HEK293 (cell line): Measurements from ENCODE around the gene TEF.

Source experiments
- BCL11A ChIP-seq: fragments of 450-650 bp; formaldehyde crosslinking; IDR thresholded peaks from 2 replicates; pipeline ENCODE4 v1.5.1; 2016; ENCODE audit warnings: low read depth, missing biosample characterization, missing genetic modification characterization
- PRDM4 ChIP-seq: fragments of 450-650 bp; formaldehyde crosslinking; IDR thresholded peaks from 2 replicates; pipeline ENCODE4 v1.5.1; 2017; ENCODE audit warnings: missing biosample characterization, missing genetic modification characterization
- SALL2 ChIP-seq: fragments of 450-650 bp; formaldehyde crosslinking; IDR thresholded peaks from 2 replicates; pipeline ENCODE4 v1.5.0; 2017; ENCODE audit warnings: missing biosample characterization, mild to moderate bottlenecking, missing genetic modification characterization, borderline replicate concordance
- ZBTB6 ChIP-seq: fragments of 450-650 bp; formaldehyde crosslinking; IDR thresholded peaks from 2 replicates; pipeline ENCODE4 v1.5.1; 2017; ENCODE audit warnings: missing biosample characterization, missing genetic modification characterization
- ZFHX2 ChIP-seq: fragments of 450-650 bp; formaldehyde crosslinking; conservative IDR thresholded peaks from 2 replicates; pipeline ENCODE4 v1.5.1; 2016; ENCODE audit warnings: missing biosample characterization, missing genetic modification characterization
- ZFP69B ChIP-seq: fragments of 450-650 bp; formaldehyde crosslinking; IDR thresholded peaks from 2 replicates; pipeline ENCODE4 v1.5.1; 2016; ENCODE audit warnings: missing biosample characterization, missing genetic modification characterization
- ZIC2 ChIP-seq: fragments of 450-650 bp; formaldehyde crosslinking; IDR thresholded peaks from 2 replicates; pipeline ENCODE4 v1.5.1; 2016; ENCODE audit warnings: missing biosample characterization, missing genetic modification characterization
- ZNF133 ChIP-seq: fragments of 450-650 bp; formaldehyde crosslinking; IDR thresholded peaks from 2 replicates; pipeline ENCODE4 v1.5.1; 2016; ENCODE audit warnings: missing biosample characterization, missing genetic modification characterization
- ZNF175 ChIP-seq: fragments of 450-650 bp; formaldehyde crosslinking; IDR thresholded peaks from 2 replicates; pipeline ENCODE4 v1.5.1; 2016; ENCODE audit warnings: missing biosample characterization, missing genetic modification characterization
- ZNF202 ChIP-seq: fragments of 450-650 bp; formaldehyde crosslinking; IDR thresholded peaks from 2 replicates; pipeline ENCODE4 v1.5.1; 2016; ENCODE audit warnings: missing biosample characterization, missing genetic modification characterization, borderline replicate concordance
- ZNF24 ChIP-seq: fragments of 450-650 bp; formaldehyde crosslinking; IDR thresholded peaks from 2 replicates; pipeline ENCODE4 v1.5.1; 2016; ENCODE audit warnings: missing biosample characterization, missing genetic modification characterization
- ZNF266 ChIP-seq: fragments of 450-650 bp; formaldehyde crosslinking; IDR thresholded peaks from 2 replicates; pipeline ENCODE4 v1.5.1; 2016; ENCODE audit warnings: missing biosample characterization, missing genetic modification characterization, low read depth
- ZNF274 ChIP-seq, 2 experiments: fragments of 200-500 bp in 1 of 2; fragments of 450-650 bp in 1 of 2; sonication (Bioruptor generic) in 1 of 2; formaldehyde crosslinking in 1 of 2; IDR thresholded peaks; 2 replicates each; pipeline versions ENCODE4 v1.5.1 to v1.6.1; 2014 to 2016; ENCODE audit warnings: borderline replicate concordance in 1 of 2, inconsistent platforms in 1 of 2, low read length in 1 of 2, missing biosample characterization in 1 of 2, missing genetic modification characterization in 1 of 2
- ZNF366 ChIP-seq: fragments of 450-650 bp; formaldehyde crosslinking; conservative IDR thresholded peaks from 2 replicates; pipeline ENCODE4 v1.5.1; 2016; ENCODE audit warnings: missing biosample characterization, missing genetic modification characterization
- ZNF416 ChIP-seq: fragments of 450-650 bp; formaldehyde crosslinking; IDR thresholded peaks from 2 replicates; pipeline ENCODE4 v1.5.1; 2016; ENCODE audit warnings: missing biosample characterization, missing genetic modification characterization
- ZNF530 ChIP-seq: fragments of 450-650 bp; formaldehyde crosslinking; IDR thresholded peaks from 2 replicates; pipeline ENCODE4 v1.5.1; 2016; ENCODE audit warnings: low read depth, missing biosample characterization, missing genetic modification characterization
- ZNF548 ChIP-seq: fragments of 450-650 bp; formaldehyde crosslinking; IDR thresholded peaks from 2 replicates; pipeline ENCODE4 v1.5.1; 2016; ENCODE audit warnings: missing biosample characterization, missing genetic modification characterization
- ZNF555 ChIP-seq: fragments of 450-650 bp; formaldehyde crosslinking; conservative IDR thresholded peaks from 2 replicates; pipeline ENCODE4 v1.5.1; 2017; ENCODE audit warnings: missing biosample characterization, mild to moderate bottlenecking, missing genetic modification characterization, inconsistent platforms
- ZNF558 ChIP-seq: fragments of 450-650 bp; formaldehyde crosslinking; IDR thresholded peaks from 2 replicates; pipeline ENCODE4 v1.5.1; 2016; ENCODE audit warnings: missing biosample characterization, missing genetic modification characterization
- ZNF585B ChIP-seq: fragments of 450-650 bp; formaldehyde crosslinking; IDR thresholded peaks from 2 replicates; pipeline ENCODE4 v1.5.1; 2016; ENCODE audit warnings: missing biosample characterization, missing genetic modification characterization
- ZNF600 ChIP-seq: fragments of 450-650 bp; formaldehyde crosslinking; IDR thresholded peaks from 2 replicates; pipeline ENCODE4 v1.5.1; 2016; ENCODE audit warnings: missing biosample characterization, missing genetic modification characterization
- ZNF76 ChIP-seq: fragments of 450-650 bp; formaldehyde crosslinking; IDR thresholded peaks from 2 replicates; pipeline ENCODE4; 2016; ENCODE audit warnings: low read depth, missing biosample characterization, missing genetic modification characterization, borderline replicate concordance
- ZNF776 ChIP-seq: fragments of 450-650 bp; formaldehyde crosslinking; IDR thresholded peaks from 2 replicates; pipeline ENCODE4 v1.5.0; 2017; ENCODE audit warnings: missing biosample characterization, missing genetic modification characterization, borderline replicate concordance
- ZNF785 ChIP-seq: fragments of 450-650 bp; formaldehyde crosslinking; IDR thresholded peaks from 2 replicates; pipeline ENCODE4 v1.5.1; 2016; ENCODE audit warnings: missing biosample characterization, missing genetic modification characterization
- ZNF843 ChIP-seq: fragments of 450-650 bp; formaldehyde crosslinking; IDR thresholded peaks from 2 replicates; pipeline ENCODE4 v1.5.1; 2016; ENCODE audit warnings: missing biosample characterization, missing genetic modification characterization
- ZSCAN30 ChIP-seq: fragments of 450-650 bp; IDR thresholded peaks from 2 replicates; pipeline ENCODE4 v1.5.1; 2018; ENCODE audit warnings: missing biosample characterization, mild to moderate bottlenecking, missing genetic modification characterization, moderate library complexity
- TF ChIP-seq, protein P1 (sequence below): fragments of 450-650 bp; formaldehyde crosslinking; IDR thresholded peaks from 2 replicates; pipeline ENCODE4 v1.5.1; 2016; ENCODE audit warnings: missing biosample characterization, missing genetic modification characterization
- TF ChIP-seq, protein P2 (sequence below): fragments of 450-650 bp; formaldehyde crosslinking; IDR thresholded peaks from 2 replicates; pipeline ENCODE4 v1.5.1; 2016; ENCODE audit warnings: missing biosample characterization, missing genetic modification characterization
- TF ChIP-seq, protein P3 (sequence below): fragments of 450-650 bp; formaldehyde crosslinking; IDR thresholded peaks from 2 replicates; pipeline ENCODE4 v1.5.0; 2017; ENCODE audit warnings: missing biosample characterization, missing genetic modification characterization, borderline replicate concordance
- TF ChIP-seq, protein P4 (sequence below): fragments of 450-650 bp; formaldehyde crosslinking; IDR thresholded peaks from 2 replicates; pipeline ENCODE4 v1.5.1; 2017; ENCODE audit warnings: missing biosample characterization, missing genetic modification characterization

Gene TEF

DNA sequence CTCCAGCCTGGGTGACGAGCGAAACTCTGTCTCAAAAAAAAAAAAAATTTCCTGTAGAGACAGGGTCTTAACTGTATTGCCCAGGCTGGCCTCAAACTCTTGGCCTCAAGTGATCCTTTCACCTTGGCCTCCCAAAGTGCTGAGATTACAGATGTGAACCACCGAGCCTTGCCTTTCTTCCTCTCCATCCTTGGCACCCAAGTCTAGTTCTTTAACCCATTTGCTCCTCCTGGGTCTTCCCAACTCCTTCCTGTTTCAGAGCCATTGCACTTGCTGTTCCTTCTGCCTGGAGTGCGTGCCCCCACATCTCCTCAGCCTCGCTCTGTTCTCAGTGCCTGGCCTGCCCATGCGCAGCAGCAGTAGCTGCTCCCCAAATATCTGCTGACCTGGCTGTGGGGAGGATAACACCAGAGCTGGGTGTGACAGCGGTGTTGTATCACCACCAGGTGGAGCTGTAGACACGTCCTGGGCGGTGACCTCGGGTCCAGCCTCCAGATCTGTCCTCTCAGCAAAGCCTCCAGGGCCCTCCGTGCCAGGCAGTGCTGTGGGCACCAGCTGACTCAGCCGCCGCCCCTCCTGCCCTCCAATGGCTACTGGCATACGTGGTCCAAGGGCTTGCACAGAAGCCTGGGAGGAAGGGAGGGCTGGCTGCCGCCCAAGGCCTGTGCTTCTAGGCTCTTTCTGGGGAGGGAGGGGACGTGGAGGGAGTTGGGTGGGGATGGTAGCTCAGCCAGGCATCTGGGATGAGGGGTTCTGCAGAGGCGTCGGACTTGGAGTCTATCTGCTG lies 22.0 kb downstream of the TEF start (continued):
- TF ChIP-seq ZNF776 (tag by site-specific recombination) (no peak), ZNF600 (tag by site-specific recombination) (no peak), ZSCAN30 (no peak), ZNF843 (tag by site-specific recombination) (no peak), ZNF555 (tag by site-specific recombination) (no peak), ZBTB6 (no peak), ZNF416 (tag by site-specific recombination) (no peak), ZNF585B (tag by site-specific recombination) (no peak), ZNF175 (no peak), ZNF24 (tag by site-specific recombination) (no peak), ZNF76 (tag by site-specific recombination) (no peak), ZNF530 (tag by site-specific recombination) (no peak), ZNF558 (tag by site-specific recombination) (no peak), BCL11A (0 out of 2 replicates have a peak, but pooled peaks have one; percentile 66), PRDM4 (no peak), ZNF274 (IDR thresholded peaks at IDR 0.05; ENCODE audit: low read length) (no peak), ZNF274 (tag by site-specific recombination; IDR thresholded peaks at IDR 0.05; ENCODE audit: borderline replicate concordance) (no peak), ZNF785 (tag by site-specific recombination) (no peak), ZNF133 (tag by site-specific recombination) (no peak), ZNF266 (tag by site-specific recombination) (no peak), ZIC2 (tag by site-specific recombination) (no peak), ZNF202 (no peak), SALL2 (tag by site-specific recombination) (no peak), ZNF366 (tag by site-specific recombination) (no peak), ZFP69B (tag by site-specific recombination) (no peak; the same call in 1 of the 2 replicates), ZNF548 (tag by site-specific recombination) (no peak), ZFHX2 (tag by site-specific recombination) (no peak)
- TF ChIP-seq, protein P1, sequence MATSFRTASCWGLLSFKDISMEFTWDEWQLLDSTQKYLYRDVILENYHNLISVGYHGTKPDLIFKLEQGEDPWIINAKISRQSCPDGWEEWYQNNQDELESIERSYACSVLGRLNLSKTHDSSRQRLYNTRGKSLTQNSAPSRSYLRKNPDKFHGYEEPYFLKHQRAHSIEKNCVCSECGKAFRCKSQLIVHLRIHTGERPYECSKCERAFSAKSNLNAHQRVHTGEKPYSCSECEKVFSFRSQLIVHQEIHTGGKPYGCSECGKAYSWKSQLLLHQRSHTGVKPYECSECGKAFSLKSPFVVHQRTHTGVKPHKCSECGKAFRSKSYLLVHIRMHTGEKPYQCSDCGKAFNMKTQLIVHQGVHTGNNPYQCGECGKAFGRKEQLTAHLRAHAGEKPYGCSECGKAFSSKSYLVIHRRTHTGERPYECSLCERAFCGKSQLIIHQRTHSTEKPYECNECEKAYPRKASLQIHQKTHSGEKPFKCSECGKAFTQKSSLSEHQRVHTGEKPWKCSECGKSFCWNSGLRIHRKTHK (tag by site-specific recombination), result no peak
- TF ChIP-seq, protein P2, sequence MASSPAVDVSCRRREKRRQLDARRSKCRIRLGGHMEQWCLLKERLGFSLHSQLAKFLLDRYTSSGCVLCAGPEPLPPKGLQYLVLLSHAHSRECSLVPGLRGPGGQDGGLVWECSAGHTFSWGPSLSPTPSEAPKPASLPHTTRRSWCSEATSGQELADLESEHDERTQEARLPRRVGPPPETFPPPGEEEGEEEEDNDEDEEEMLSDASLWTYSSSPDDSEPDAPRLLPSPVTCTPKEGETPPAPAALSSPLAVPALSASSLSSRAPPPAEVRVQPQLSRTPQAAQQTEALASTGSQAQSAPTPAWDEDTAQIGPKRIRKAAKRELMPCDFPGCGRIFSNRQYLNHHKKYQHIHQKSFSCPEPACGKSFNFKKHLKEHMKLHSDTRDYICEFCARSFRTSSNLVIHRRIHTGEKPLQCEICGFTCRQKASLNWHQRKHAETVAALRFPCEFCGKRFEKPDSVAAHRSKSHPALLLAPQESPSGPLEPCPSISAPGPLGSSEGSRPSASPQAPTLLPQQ (tag by site-specific recombination), result peak; percentile 84
- TF ChIP-seq, protein P3, sequence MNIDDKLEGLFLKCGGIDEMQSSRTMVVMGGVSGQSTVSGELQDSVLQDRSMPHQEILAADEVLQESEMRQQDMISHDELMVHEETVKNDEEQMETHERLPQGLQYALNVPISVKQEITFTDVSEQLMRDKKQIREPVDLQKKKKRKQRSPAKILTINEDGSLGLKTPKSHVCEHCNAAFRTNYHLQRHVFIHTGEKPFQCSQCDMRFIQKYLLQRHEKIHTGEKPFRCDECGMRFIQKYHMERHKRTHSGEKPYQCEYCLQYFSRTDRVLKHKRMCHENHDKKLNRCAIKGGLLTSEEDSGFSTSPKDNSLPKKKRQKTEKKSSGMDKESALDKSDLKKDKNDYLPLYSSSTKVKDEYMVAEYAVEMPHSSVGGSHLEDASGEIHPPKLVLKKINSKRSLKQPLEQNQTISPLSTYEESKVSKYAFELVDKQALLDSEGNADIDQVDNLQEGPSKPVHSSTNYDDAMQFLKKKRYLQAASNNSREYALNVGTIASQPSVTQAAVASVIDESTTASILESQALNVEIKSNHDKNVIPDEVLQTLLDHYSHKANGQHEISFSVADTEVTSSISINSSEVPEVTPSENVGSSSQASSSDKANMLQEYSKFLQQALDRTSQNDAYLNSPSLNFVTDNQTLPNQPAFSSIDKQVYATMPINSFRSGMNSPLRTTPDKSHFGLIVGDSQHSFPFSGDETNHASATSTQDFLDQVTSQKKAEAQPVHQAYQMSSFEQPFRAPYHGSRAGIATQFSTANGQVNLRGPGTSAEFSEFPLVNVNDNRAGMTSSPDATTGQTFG (tag by site-specific recombination), result no peak
- TF ChIP-seq, protein P4, sequence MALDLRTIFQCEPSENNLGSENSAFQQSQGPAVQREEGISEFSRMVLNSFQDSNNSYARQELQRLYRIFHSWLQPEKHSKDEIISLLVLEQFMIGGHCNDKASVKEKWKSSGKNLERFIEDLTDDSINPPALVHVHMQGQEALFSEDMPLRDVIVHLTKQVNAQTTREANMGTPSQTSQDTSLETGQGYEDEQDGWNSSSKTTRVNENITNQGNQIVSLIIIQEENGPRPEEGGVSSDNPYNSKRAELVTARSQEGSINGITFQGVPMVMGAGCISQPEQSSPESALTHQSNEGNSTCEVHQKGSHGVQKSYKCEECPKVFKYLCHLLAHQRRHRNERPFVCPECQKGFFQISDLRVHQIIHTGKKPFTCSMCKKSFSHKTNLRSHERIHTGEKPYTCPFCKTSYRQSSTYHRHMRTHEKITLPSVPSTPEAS (tag by site-specific recombination), result no peak
